DMS79 treated with DMSO at 0.1 percent for 48 hours (cell line): ENCODE results near the gene FDX1.
A peak's percentile ranks its signal among the peaks of the same experiment; 100 is the strongest.

Experiments
- DNase-seq: peaks from one replicate; lab custom pipeline; 2025; lab: John Stamatoyannopoulos, UW

FDX1 gene

DNA sequence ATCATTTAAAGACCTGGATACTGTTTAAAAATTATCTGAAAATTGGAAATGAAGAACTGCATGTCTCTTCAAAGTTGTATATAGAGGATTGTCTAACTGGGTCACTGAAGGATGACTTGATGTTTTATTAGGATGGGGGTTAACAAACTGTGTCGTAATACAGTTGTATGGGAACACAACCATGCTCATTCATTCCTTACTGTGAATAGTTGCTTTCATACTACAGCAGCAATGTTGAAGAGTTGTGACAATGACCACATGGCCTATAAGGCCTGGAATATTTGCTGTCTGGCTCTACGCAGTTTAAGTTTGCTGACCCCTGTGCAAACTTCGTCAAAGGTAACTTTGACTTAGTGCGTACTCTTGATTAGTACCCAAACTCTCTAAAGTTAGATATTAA lies 38.4 kb downstream of the FDX1 start:
- no peak for DNase-seq

DNA sequence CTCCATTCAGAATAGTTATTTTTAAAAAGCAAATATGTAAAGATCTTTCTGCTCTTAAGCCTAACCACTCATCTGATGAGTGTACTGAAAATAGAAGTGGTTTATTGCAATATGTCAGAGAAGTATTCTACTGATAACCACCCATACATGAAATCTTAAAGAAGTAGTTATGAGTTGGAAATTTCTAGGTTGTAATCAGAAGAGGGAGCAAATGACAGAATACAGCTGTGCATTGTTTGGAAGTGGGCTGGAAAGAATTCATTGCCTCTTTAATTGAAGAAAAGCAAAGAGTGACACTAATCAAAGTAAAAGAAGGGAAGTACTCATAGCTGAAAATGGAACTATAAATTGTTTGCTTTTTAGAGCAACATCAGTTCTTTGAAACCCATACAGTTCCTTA lies 39.4 kb downstream of the FDX1 start:
- DNase-seq: no peak

DNA sequence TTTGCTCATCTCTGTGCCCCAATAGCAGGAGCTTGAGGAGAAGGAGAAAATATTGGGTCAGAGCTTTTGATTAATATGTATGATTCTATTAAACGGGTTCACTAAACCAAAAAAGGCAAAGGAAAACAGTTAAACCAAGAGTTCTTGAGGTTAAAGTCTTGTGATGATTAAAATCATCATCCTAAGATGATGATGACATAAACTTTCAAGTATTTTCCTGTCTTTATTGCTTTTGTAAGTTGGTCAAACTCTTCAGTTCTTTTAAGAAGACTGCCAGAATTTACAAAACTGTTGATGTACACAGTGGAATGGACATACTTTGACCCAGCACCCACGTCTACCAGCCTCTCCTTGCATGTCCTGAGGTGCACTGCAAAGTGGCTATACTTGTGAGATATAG lies 41.0 kb downstream of the FDX1 start:
- DNase-seq: no peak

DNA sequence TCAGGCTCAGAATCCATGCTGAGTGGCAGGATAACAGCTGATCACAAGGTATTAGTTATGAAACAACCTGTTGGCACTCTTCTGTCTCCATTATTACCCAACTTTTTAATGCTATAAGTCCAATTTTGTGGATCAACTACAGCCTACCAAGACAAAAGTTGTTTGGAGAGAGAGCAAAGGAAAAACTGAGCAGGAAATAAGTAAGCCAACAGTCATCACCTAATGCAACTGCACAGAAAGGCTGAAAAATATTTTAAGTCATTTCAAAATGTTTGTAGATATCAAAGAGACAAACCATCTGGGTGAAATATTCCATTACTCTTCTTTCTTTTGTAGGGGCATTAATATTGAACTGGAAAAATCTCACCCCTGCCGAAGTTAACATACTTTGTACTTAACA lies 41.6 kb downstream of the FDX1 start:
- no peak for DNase-seq

DNA sequence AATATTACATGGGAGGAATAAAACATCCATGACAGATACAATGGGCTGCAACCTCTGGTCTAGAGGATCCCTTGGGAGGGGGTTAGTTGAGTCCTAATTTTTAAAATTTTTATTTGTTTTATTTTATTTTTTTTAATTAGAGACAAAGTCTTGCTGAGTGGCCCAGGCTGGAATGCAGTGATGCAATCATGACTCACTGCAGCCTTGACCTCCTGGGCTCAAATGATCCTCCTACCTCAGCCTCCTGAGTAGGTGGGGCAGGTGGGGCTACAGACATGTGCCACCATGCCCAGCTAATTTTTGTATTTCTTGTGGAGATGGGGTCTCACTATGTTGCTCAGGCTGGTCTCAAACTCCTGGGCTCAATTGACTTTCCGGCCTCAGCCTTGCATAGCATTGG lies 43.1 kb downstream of the FDX1 start:
- no peak for DNase-seq

DNA sequence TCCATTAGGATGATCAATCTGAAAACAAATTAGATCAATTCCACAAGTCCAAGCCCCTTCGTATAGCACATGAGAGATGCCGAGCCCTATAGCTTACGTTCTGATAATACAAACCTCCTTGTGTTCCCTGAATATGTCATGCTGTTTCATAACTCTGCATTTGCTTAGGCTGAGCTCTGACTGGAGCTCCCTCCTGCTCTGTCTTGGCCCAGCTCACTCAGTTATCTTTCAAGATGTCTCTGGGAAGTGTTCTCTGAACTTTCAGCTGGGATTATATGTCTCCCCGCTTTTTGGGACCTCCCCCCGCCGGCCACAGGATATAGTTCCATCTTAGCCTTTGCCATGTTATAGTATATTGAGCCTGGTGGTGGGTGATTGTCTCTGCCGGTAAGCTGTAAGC lies 44.0 kb downstream of the FDX1 start:
- DNase-seq: no peak

DNA sequence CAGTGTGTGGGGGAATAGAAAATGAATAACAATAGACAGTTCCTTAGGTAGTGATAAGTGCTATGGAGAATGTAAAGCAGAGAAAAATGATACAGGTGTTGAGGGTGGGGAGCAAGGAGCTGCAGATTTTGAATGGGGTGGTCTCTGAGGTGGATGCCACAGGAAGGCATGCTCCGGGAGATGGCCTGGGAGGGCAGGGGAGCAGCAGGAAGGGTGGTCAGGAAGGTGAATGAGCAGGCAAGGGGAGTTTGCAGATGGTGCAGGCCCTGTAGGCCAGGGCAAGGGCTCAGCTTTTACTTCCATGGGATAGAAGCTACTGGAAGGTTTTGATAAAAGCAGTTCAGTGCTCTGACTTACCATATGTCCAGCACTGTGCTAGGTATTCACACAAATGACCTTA lies 44.8 kb downstream of the FDX1 start:
- DNase-seq: no peak

DNA sequence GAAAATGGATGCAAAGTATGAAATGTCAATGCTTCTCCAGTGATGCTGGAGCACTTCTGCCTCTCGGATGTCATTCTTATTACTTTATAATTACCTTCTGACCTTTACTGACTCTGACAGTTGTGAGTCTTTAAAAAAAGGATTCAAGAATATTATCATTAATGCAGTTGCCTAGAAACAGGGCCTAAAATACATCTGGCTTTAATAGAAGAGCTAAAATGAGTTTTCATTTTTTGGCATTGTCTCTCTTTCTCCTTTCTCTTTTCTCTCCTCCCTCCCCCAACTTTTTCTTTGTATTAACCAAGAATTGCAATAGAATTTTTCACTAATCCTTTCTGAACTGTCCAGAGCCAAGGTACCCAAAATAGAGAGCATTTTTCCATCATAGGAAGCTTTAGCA lies 45.9 kb downstream of the FDX1 start:
- no peak for DNase-seq

DNA sequence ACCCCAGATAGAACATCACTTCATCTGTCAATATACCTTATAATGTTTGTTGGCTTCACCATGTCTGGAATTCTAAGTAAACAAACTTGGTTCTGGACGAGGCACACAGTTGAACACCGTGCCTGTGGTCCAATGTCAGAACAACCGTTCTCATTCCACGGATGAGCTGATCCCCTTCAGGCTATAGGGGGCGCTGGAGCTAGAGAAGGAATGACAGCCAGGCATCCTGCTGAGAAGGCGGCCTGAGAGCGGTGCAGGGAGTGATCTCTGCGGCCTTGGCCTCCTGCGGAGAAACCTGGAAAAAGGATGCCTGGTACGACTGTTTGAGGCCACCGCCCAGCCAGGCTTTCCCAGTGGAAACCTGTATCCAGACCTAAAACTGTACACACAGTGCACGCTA lies 48.7 kb downstream of the FDX1 start:
- DNase-seq: peak; percentile 12

DNA sequence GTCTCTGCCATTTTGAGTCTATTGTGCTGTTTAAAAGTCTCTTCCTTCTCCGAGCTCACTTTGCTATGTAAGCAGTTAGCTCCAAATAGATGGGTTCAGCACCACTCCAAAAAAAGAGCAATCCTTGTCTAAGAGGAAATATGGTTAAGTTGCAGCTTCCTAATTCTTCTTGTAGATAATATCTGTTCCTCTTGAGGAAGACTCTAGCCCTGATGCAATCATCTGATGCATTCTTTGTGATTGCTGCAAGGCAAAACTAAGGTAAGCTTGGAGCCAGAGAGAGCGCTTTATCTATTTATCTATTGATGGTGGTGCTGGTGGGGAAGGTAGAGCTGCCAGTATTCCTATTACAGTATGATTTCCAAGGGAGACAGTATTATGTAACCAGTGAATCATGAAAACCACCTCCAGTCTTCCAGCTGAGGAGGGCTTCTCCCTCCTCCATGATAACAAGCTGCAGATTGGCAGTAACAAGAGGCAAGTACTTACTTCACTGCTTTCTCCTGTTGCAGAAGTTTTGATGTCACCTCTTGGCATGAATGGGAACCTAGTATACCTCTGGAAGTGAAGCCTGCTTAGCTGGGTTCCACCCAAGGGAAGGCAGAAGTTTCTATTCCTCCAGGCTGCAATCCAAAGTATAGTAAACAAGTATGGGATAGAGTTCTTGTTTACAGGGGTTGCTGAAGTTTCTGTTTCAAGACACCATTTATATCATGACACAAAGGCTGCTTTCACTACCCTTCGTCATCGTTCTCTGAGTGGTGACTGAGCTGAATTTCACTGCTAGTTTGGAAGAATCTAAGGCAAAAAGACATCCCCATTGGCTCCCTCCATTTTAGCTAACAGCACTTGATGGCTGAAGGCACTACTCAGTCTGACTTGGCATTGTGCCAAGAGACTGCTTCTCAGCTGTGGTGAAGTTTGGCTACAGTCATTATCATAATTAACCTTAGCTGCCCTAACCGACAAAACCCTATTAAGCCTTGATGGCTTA lies 49.7 kb downstream of the FDX1 start:
- DNase-seq: peak; percentile 95

DNA sequence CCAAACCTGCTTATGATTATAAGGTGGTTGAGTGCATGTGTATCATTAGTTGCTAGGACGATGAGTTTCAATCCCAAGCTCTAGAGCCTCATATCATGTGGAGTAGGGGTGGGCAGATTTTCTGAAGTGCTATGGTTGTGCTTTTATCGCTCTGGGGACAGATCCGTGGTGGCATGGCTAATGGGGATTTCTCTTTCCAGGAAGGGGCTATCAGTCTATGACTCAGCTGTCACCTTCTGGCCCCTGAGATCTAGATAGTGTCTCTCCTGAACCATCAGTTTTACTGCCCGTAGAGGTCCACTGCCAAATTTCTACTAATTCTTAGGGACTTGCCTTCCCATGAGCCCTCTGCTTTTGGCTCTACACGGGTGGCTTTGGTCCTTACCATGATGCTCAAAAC lies 51.8 kb downstream of the FDX1 start:
- DNase-seq: peak; percentile 16

DNA sequence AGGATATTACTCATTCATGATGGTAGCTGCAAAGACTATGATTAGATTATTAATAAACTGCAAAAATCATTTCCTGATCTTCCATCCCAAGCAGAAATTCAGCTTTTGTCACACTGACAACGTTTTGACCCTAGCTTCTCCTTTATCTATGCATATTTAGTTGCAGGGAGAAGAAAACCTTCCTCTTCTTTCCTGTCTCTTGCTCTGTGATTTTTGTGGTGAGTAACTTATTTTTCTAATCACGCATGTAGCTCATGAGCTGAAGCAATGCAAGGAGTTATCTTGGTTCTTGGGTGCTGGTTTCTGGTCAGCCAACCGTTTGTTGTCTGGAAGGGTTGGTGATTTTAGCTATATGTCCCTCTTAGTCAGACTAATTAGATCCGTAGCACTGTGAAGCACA lies 56.4 kb downstream of the FDX1 start:
- no peak for DNase-seq

DNA sequence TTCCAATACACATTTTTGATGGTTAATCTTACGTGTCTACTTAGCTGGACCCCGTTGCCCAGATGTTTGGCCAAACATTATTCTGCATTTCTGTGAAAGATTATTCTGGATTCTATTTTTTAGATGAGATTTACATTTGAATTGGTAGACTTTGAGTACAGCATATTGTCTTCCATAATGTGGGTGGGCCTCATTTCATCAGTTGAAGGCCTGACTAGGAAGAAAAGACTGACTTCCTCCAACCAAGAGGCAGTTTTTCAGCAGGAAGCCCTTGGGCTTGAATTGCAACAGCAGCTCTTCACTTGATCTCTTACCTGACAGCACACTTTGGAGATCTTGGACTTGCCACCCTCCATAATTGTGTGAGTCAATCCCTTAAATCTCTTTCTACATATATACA lies 58.7 kb downstream of the FDX1 start:
- no peak for DNase-seq

DNA sequence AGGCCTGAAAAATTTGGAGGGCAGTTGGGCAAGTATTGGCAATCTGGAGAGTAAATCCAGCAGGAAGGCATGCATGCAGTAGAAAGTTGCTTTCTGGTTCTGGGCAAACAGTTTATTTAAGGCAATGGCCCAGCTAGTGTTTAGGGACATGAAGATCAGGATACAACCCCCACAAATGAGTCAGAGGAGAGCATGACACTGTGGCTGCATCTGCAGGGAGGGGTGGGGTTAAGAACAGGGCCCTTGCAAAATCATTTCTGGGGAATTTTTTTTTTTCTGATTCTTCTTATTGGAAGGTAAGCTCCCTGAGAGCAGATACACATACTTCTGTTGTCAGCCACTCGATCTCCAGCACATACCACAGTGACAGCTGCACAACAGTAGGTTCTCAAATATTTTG lies 61.1 kb downstream of the FDX1 start:
- DNase-seq: no peak

DNA sequence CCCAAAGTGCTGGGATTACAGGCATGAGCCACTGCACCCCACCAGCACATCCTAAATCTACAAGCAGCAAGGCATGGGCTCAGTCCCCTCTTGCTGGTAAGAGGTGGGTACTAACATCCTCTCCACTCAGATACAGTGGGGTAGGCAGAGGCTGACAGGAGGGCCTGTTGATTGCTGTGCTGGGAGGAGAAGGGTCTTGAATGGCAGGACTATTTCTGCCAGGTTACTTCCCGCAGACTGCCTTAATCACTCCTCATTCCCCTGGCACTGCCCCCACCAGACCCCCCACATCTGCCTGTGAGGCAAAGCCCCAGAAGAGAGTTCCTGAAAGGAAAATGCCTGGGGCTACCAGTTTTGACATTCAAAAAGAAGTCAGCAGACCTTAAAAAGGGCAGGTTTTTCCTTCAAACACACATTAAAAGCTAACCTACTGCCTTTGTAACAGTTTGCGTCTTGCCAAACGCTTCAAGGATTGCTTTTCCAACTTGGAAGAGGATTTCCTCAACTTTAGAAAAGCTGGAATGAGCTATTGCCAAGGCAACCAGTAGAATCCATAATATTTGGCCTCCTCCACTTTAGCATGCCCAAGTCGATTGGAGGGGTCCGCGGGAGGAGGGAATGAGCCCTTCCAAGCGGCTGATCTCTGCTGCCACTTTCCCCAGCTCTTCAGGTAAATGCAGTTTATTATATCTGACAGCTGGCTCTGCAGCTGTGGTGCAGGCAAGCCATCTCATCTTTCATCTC lies 62.0 kb downstream of the FDX1 start:
- peak; percentile 50 for DNase-seq

DNA sequence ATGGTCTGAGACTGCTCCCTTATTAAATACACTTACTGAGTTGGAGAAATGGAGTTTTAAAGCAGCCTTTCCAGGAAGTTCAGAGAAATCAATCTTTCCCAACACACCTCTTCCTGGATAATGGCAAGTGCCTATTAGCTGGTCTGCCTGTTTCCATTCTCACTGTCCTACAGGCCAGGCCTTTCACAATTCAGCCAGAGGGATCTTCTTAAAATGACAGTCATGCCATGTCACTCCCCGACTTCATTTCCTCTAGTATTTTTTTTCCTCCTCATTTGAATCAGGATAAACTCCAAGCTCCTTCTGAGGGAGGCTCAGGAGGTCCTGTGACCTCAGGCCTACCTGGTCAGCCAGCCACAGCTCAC lies 62.6 kb downstream of the FDX1 start:
- DNase-seq: no peak

DNA sequence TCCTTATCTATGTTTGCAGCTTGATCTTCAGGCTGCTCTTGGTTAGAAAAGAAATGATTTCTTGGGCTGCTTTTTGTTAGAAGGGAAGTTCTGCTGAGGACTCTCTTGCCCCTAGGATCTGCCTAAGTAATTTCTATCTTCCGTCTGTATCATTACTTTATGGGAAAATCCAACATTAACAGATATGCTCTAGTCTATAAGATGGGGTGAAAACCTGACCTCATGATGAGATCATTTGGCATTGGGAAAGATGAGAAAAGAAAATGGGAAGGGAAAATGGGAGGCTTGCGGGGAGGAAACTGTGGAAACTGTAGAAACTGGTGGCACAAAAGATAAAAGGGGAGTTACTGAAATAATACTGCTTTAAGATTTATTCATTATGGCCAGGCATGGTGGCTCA lies 63.6 kb downstream of the FDX1 start:
- DNase-seq: no peak

DNA sequence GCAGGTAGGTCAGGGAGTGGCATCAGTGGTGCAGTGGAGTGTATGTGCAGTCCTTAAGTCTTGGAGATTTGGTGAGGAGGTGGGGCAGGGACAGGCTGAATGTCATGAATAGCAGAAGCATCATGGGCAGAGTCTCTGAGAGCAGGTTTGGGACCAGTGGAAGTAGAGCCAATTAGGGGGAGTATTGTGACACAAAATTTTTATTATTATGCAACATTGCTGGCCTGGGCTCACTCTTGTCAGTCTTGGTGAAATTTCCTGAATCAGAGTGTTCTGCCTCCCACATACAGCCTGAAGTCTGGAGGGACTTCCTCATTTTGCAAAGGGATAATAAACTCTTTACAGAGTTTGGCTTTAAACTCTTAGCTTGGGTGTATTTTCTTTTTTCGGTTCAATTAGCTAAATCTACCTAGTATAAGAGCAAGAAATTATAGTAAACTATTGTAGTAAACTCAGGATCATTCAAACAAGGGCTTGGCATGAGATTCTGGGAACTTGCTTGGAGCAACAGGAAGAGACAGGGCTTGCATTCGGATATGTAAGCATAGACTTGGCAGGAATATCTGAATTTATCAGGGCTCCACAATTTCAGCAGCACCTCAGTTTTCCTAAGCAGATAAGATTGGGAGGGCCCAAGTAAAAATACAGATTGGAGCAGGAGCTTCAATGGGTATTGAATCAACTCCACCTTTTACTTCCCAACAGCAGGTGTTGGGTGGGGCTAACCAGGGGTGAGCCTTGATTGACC lies 67.7 kb downstream of the FDX1 start:
- DNase-seq: no peak

DNA sequence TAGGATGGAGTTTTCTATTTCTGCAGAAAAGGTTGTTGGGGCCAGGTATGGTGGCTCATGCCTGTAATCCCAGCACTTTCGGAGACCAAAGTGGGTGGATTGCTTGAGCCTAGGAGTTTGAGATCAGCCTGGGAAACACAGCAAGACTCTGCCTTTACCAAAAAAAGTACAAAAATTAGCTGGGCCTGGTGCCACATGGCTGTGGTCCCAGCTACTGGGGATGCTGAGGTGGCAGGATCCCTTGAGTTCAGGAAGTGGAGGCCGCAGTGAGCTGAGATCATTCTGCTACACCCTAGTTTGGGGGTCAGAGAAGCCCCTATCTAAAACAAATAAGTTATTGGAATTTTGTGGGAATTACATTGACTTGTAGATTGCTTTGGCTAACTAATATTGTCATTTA lies 71.7 kb downstream of the FDX1 start:
- no peak for DNase-seq

DNA sequence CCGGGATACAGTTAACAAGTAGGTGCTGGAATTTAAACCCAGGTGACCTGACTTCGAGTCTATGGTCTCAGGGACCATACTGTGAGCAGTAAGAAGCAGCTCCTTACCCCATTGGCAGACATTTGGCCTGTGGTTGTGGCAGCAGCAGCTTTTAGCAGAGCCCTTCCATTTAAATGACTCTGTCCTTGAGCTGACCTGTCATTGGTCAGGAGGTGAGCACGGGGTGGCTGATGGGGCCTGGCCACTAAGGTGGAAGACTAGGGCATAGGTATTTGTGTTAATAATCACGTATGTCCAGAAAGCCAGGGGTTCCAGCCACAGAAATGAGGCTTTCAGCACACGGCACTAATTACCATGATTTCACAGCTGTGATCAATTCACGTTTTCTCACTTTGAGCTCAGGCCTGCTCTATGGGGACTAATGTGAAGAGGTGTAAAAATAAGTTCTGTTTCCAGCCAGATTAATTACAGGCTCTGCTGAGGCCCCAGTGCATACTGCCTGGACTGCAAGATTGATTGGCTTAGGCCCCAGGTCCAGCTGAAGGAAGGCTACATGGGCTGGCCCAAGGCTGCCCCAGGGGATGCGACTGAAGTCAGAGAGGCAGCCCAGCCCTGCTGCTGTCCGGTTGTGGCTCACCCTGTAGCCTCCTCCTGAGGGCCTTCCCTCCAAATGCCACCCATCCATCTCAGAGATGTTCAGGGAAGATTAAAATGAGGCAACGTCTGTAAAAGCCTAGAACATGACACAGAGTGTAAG lies 76.0 kb downstream of the FDX1 start:
- DNase-seq: no peak

DNA sequence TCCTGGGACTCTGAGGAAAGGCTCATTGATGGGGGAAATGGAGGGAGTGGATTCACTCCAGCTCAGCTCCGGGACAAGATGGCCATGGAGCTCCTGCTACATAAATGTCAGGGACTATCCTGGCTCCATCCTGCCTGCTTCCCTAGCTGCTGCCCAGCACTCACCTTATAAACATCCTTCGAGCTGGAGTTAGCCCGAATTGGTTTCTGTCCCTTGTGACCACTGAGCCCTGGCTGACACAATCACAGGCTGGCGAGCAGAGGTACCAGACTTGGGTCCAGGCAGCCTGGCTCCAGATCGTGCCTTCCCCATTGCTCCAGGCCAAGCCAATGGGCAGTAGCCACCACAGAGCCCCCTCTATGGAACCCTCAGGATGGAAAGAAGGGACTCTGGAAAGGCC lies 77.6 kb downstream of the FDX1 start:
- no peak for DNase-seq

DNA sequence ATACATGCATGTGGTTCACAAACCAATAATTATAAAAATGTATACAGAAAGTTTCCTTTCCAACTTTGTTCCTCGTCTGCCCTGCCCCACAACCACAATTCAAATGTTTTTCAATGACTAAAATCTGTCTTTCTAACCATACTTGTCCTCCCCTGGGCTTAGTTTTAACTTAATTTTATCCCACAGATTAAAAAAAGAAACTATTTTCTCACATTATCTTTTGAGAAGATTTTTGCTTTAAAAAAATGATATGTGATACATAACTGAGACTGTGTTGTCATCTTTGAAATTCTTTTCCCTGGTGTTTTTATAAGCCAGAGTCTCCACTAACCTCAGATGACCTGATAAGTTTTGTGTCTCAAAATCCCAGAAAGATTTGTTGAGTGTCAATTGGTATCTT lies 79.0 kb downstream of the FDX1 start:
- DNase-seq: no peak
